GM21717 (cell line): ENCODE results near the gene DONSON.
A peak's percentile ranks its signal among the peaks of the same experiment; 100 is the strongest.

Source experiments
- ATAC-seq: cut with Tn5 transposase; IDR thresholded peaks from one replicate; pipeline ENCODE4 v1.9.1; 2021; ENCODE audit warnings: mild to moderate bottlenecking, moderate library complexity; ENCODE audit not compliant: unreplicated experiment

DONSON gene

GRCh38 chr21:33541756-33542639 lies 46.5 kb downstream of the DONSON start, which contains the start of gene GART:
Gene GART, minus strand, starts transcription at chr21:33542117. Its CDS starts 2,802 bp downstream, at chr21:33539315.
- ATAC-seq: peak; percentile 44

GRCh38 chr21:33541105-33541711 lies 47.3 kb downstream of the DONSON start:
- ATAC-seq: no peak

GRCh38 chr21:33540711-33541104 lies 47.8 kb downstream of the DONSON start:
- no peak for ATAC-seq

DNA sequence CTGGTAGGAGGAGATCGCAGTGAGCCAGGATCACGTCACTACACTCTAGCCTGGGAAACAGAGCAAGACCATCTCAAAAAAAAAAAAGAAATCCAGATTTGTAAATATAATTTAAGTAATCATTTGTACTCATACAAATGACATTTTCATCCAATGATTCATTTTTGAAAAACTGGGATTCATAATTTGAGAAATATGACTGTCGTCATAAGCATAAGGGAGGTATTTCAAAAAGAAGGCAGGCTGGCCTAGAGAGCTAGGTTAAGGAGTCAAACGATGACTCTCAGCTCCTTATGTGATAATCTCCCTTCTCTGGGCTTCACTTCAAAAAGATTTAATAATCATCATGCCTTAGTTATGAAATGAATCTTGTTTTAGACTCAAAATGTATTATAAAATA lies 48.9 kb downstream of the DONSON start:
- ATAC-seq: no peak

- ATAC-seq: no peak
These were observed 51.3 kb downstream of the DONSON start for GRCh38 chr21:33537212-33537611.

DNA sequence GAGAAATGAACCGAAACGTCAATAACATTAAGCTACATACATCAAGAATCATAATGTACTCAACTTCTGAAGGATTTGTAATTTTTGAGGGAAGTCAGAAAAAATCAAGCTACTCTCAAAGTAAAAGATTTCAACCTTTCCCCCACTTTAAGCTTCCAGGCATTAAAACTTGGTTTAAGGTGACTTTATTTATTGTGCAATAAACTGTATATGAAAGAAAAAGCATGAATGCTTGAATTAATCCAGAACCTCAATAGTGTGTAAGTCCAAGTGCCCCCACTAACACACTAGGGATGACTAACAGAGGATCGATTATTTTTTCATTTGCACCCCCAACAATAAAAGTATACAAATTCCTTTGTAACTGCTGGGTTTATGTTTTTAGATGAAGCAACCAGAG lies 57.5 kb downstream of the DONSON start:
- no peak for ATAC-seq
